Left lung (tissue), 10 donors: Measurements from ENCODE around the gene PRICKLE4. TPM values are rescaled to one million over a fixed set of nuclear protein-coding genes. Genes with fewer than 3 reads are reported as not detected.

Experiments
- ATAC-seq: fragments of 200-7000 bp; cut with Tn5 transposase; one replicate; pipeline ENCODE4 v1.9.1; 2020; ENCODE audit warnings: moderate library complexity
- DNase-seq, 4 donors: peaks; one replicate each; pipeline ENCODE4 v3.0.0-alpha.2; 2013 to 2020
- H3K27ac ChIP-seq, 2 donors: fragments of 200-600 bp; sonication (generic) in 1 of 2; one replicate each; pipeline versions ENCODE4 v1.5.0 to v1.8.0; 2020 to 2021
- H3K27me3 ChIP-seq, 2 donors: fragments of 200-600 bp; sonication (generic) in 1 of 2; one replicate each; pipeline versions ENCODE4 v1.5.0 to v1.8.0; 2020 to 2021
- H3K36me3 ChIP-seq, 2 donors: fragments of 200-600 bp; sonication (generic) in 1 of 2; one replicate each; pipeline versions ENCODE4 v1.5.0 to v1.8.0; 2020 to 2021
- H3K4me1 ChIP-seq, 2 donors: fragments of 200-600 bp; one replicate each; pipeline ENCODE4 v1.8.0; 2021
- H3K4me3 ChIP-seq, 2 donors: fragments of 200-600 bp; sonication (generic) in 1 of 2; one replicate each; pipeline versions ENCODE4 v1.5.0 to v1.8.0; 2020 to 2021; ENCODE audit warnings: mild to moderate bottlenecking in 1 of 2
- H3K9me3 ChIP-seq, 2 donors: fragments of 200-600 bp; sonication (generic) in 1 of 2; one replicate each; pipeline versions ENCODE4 v1.5.0 to v1.8.0; 2020 to 2021
- CTCF ChIP-seq, 2 donors: fragments of 200-600 bp; sonication (generic) in 1 of 2; IDR thresholded peaks; one replicate each; pipeline versions ENCODE4 v1.5.0 to v1.8.0; 2021; ENCODE audit warnings: antibody characterized with exemption in 2 of 2
- intact Hi-C, 2 donors: fragments of 100-400 bp; cut with DNase I; formaldehyde crosslinking; loops; one replicate each; pipeline versions ENCODE4 v1.11.2 to v1.14.2; 2022
- polyA plus RNA-seq, 6 donors: library from polyadenylated mRNA; unstranded; fragments of 120-200 nt; gene quantifications; one replicate each; pipeline ENCODE4 v1.2.1, GENCODE V29; 2013; ENCODE audit not compliant: insufficient read length in 6 of 6
- total RNA-seq, 2 donors: library from RNA; stranded (reverse); fragmentation: NEBNext Ultra II Directional; extraction: Animal tissue kit (Norgen Biotek cat#: 25700); gene quantifications; one replicate each; pipeline ENCODE4 v1.2.1, GENCODE V29; 2021
- donor health status: DM: no; HTN: yes; CAD: no.
- donor health status: DM: no; HTN: no; CAD: no.

Gene PRICKLE4
- total and polyA plus RNA-seq, 8 donors: 4.5 to 13.7 (median 10.3) TPM

GRCh38 chr6:41821266-41821665 lies 40.7 kb downstream of the PRICKLE4 start:
- H3K27ac ChIP-seq: no peak overlapping the region
- no peak for TF ChIP-seq CTCF (IDR thresholded peaks at IDR 0.05)

GRCh38 chr6:41822021-41822420 lies 41.4 kb downstream of the PRICKLE4 start:
- Histone ChIP-seq H3K9me3 (no peaks in the 10 kb centered on the region), H3K4me1 (no peaks in the 10 kb centered on the region), H3K27me3 (no peaks in the 10 kb centered on the region), H3K4me3 (no peak overlapping the region), H3K36me3 (no peaks in the 10 kb centered on the region), H3K27ac (no peak overlapping the region)
- ATAC-seq (no peak), DNase-seq (no peak)
- no peak for TF ChIP-seq CTCF (IDR thresholded peaks at IDR 0.05)
- intact Hi-C loops: no loop called here

More at GRCh38 chr6:41821266-41821665, 40.7 kb downstream of the PRICKLE4 start:
- no peaks in the 10 kb centered on the region for H3K27me3 ChIP-seq
- no peak for DNase-seq
- no peak for ATAC-seq
- intact Hi-C loops: no loop called here
- H3K9me3 ChIP-seq: no peaks in the 10 kb centered on the region
- no peak overlapping the region for H3K4me3 ChIP-seq
- no peaks in the 10 kb centered on the region for H3K36me3 ChIP-seq
- no peaks in the 10 kb centered on the region for H3K4me1 ChIP-seq

DNA sequence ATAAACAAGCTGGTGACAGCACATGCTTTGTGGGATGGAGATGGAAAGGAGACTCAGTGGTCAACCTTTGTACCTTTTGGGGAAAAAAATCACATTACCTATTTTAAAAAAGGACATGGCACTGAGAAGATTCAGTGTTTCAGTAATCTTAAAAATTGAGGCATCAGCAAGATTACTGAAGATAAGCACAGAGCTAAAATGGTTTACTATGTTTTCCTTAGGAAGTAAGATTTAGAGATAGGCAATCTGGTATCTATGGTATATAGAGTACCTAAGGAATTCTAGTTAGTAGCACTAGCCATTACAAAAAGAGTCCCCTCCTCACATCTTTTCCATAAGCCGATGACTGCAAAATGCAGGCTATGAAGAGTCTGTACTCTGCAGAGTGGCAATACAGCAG lies 42.6 kb downstream of the PRICKLE4 start:
- intact Hi-C loops: no loop called here
- H3K4me1 ChIP-seq: no peaks in the 10 kb centered on the region
- DNase-seq (no peak), ATAC-seq (no peak)
- no peaks in the 10 kb centered on the region for H3K9me3 ChIP-seq
- no peak for TF ChIP-seq CTCF (IDR thresholded peaks at IDR 0.05)
- H3K36me3 ChIP-seq: no peaks in the 10 kb centered on the region
- no peak overlapping the region for H3K27ac ChIP-seq
- H3K27me3 ChIP-seq: no peaks in the 10 kb centered on the region
- H3K4me3 ChIP-seq: no peak overlapping the region

DNA sequence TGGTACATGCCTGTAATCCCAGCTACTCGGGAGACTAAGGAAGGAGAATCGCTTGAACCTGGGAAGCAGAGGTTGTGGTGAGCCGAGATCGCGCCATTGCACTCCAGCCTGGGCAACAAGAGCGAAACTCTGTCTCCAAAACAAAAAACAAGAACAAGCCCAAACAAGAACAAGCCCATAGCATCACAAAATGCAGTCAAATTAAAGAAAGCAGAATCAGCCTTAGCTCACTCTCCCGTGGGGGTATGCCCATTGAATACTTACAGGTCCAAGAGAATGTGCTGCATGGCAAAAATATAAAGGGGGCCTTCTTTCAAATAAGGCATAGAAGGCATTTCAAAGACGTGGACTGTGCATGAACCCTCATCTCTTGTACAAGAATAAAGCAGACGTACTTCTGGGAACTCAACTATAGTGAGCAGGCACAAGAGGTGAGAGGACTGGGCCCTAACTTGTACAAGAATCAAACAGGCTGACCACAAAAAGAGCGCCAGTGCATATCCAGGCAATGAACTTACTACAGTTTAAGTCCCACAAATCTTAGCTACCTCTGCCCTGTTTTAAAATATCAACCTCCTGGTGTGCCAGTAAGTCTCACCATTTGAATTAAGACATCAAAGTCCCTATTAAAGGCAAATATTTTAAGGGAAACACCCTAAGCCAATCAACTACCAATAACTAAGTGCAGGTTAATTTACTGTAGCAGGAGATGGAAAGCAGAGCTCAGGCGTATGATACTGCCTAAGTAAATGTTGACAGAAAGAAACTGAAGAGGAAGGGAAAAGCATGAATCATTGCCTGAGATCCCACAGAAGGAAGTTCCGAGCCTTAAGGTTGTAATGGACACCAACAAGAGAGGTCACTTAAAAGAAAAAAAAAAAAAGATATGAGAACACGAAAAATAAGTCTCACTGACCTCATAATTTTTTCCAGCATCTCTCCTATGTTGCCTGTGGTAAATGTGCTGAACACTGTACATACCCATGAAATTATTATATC lies 44.3 kb downstream of the PRICKLE4 start:
- intact Hi-C loops: no loop called here
- H3K4me3 ChIP-seq: no peak overlapping the region
- H3K9me3 ChIP-seq: no peaks in the 10 kb centered on the region
- ATAC-seq (peak; percentile 98), DNase-seq (no peak)
- H3K36me3 ChIP-seq: no peaks in the 10 kb centered on the region
- no peak for TF ChIP-seq CTCF (IDR thresholded peaks at IDR 0.05)
- H3K27ac ChIP-seq: peak overlapping the region in 1 of 2 donors; percentile 64
- no peaks in the 10 kb centered on the region for H3K27me3 ChIP-seq
- H3K4me1 ChIP-seq: no peaks in the 10 kb centered on the region

GRCh38 chr6:41826343-41827022 lies 45.9 kb downstream of the PRICKLE4 start:
- ATAC-seq: no peak
- Histone ChIP-seq H3K27ac (no peak overlapping the region), H3K4me1 (no peaks in the 10 kb centered on the region), H3K36me3 (no peaks in the 10 kb centered on the region), H3K27me3 (no peaks in the 10 kb centered on the region), H3K9me3 (no peaks in the 10 kb centered on the region), H3K4me3 (no peak overlapping the region)
- no peak for DNase-seq
- intact Hi-C loops: no loop called here
- TF ChIP-seq CTCF (IDR thresholded peaks at IDR 0.05): no peak
